ENCODE measurements around the gene PPIL6.

Gene PPIL6

GRCh38 chr6:109389650-109390274 is 50.7 kb downstream of the PPIL6 start:
- H3K4me3 ChIP-seq (replicated peaks in 1 of 2; ENCODE audit: low read depth in 2 of 2, low read length in 2 of 2) = no peak overlapping the region
- TF ChIP-seq CTCF (IDR thresholded peaks at IDR 0.05; ENCODE audit: low read depth, low read length) = no peak
- DNase-seq (ENCODE audit: low read depth in 2 of 2) = peak in 1 of 2 donors; percentile 54

DNA sequence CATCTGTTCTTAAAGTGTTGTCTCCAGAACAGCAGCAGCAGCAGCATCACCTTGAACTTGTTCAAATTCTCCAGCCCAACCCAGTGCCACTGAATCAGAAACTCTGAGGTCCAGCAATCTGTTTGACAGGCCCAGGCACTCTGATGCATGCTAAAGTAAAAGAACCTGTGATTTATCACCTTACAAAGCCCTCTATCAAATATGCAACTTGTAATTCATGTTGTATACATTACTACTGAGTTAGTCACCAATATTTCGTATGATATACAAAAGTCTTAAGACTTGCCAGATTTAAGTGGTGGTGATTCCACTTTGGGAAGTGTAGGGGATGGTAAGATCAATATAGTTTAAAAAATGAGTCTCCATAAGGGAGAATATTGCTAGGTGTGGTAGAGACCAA is 52.2 kb downstream of the PPIL6 start:
- no peak overlapping the region for H3K4me3 ChIP-seq (replicated peaks in 1 of 2; ENCODE audit: low read depth in 2 of 2, low read length in 2 of 2)
- no peak for TF ChIP-seq CTCF (IDR thresholded peaks at IDR 0.05; ENCODE audit: low read depth, low read length)
- DNase-seq (ENCODE audit: low read depth in 2 of 2) = no peak

GRCh38 chr6:109383438-109383940 is 56.9 kb downstream of the PPIL6 start:
- TF ChIP-seq CTCF (IDR thresholded peaks at IDR 0.05; ENCODE audit: low read depth, low read length) = no peak
- no peak for DNase-seq (ENCODE audit: low read depth in 2 of 2)
- H3K4me3 ChIP-seq (replicated peaks in 1 of 2; ENCODE audit: low read depth in 2 of 2, low read length in 2 of 2) = peak overlapping the region; percentile 92 to 98

DNA sequence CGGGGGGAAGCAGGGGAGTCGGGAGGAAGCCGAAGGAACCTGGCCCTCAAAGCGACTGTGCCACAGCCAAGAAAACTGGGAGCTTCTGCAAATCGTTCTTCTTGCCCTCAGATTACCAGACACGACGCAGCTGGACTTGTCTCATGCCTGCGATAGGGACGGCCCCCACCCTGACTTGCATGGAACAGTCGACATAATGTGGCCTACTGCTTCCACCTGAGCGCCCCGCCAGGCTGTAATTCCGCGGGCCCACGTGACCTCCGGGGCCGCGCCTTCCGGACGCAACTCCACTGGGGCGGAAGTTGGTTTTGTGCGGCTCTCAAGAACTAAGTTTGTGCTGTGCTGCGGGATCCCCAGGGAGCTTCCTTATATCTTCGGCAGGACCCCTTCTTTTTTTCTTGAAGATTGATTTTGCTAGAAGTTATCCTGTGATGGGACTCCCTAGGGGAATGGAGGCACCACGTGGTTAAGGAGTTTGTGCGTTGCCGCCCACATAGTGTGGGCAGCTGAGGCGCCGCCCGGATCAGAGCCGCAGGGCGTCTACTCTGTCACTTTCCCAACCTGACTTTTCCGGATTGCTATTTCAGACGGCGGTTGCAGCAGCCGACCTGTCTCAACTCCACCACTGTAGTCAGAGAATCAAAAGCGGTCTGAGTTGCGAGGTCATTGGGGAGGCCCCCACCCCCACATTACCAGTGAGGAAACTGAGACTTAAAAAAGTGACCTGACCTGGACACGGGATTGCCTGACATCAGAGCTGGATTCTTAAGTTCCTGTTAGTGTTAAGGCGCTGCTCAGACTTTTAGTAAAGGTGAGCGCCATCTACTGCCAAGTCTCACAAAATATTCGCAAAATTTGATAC is 57.6 kb downstream of the PPIL6 start:
- DNase-seq (ENCODE audit: low read depth in 2 of 2) = peak; percentile 97
- peak overlapping the region; percentile 92 to 98 for H3K4me3 ChIP-seq (replicated peaks in 1 of 2; ENCODE audit: low read depth in 2 of 2, low read length in 2 of 2)
- peak; percentile 25 for TF ChIP-seq CTCF (IDR thresholded peaks at IDR 0.05; ENCODE audit: low read depth, low read length)

GRCh38 chr6:109381747-109382575 is 58.5 kb downstream of the PPIL6 start, which contains the start of gene CD164:
Gene CD164 (minus strand): TSS chr6:109382467. CDS start chr6:109382378, 89 bp downstream.
- no peak for TF ChIP-seq CTCF (IDR thresholded peaks at IDR 0.05; ENCODE audit: low read depth, low read length)
- peak; percentile 96 to 97 for DNase-seq (ENCODE audit: low read depth in 2 of 2)
- H3K4me3 ChIP-seq (replicated peaks in 1 of 2; ENCODE audit: low read depth in 2 of 2, low read length in 2 of 2) = peak within 1 kb of the TSS; percentile 92 to 98

GRCh38 chr6:109381061-109381746 is 59.2 kb downstream of the PPIL6 start:
- TF ChIP-seq CTCF (IDR thresholded peaks at IDR 0.05; ENCODE audit: low read depth, low read length) = no peak
- DNase-seq (ENCODE audit: low read depth in 2 of 2) = no peak
- H3K4me3 ChIP-seq (replicated peaks in 1 of 2; ENCODE audit: low read depth in 2 of 2, low read length in 2 of 2) = peak overlapping the region; percentile 92 to 98
